ENCODE data around the gene MBOAT7. TPM values are rescaled to one million over a fixed set of nuclear protein-coding genes. Genes with fewer than 3 reads are reported as not detected.
A peak's percentile ranks its signal among the peaks of the same experiment; 100 is the strongest.
"Not testable (repeated sequence)": the region's sequence is repeated elsewhere in the genome, so short reads cannot be mapped to it uniquely, and the experiment has no call there.

The MBOAT7 gene
- polyA plus RNA-seq, 3 donors = 74.1 to 97.8 (median 84.2) TPM

- not testable (repeated sequence) for DNase-seq
Measured at GRCh38 chr19:54217517-54218247, 28.3 kb upstream of the MBOAT7 start.

GRCh38 chr19:54216869-54217268 is 27.5 kb upstream of the MBOAT7 start:
- no peak for DNase-seq

GRCh38 chr19:54214734-54215133 is 25.4 kb upstream of the MBOAT7 start:
- not testable (repeated sequence) for DNase-seq

DNA sequence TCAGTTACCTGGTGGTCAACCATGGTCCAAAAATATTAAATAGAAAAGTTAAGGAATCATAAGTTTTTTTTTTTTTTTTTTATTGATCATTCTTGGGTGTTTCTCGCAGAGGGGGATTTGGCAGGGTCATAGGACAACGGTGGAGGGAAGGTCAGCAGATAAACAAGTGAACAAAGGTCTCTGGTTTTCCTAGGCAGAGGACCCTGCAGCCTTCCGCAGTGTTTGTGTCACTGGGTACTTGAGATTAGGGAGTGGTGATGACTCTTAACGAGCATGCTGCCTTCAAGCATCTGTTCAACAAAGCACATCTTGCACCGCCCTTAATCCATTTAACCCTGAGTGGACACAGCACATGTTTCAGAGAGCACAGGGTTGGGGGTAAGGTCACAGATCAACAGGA is 24.8 kb upstream of the MBOAT7 start:
- DNase-seq = not testable (repeated sequence)

DNA sequence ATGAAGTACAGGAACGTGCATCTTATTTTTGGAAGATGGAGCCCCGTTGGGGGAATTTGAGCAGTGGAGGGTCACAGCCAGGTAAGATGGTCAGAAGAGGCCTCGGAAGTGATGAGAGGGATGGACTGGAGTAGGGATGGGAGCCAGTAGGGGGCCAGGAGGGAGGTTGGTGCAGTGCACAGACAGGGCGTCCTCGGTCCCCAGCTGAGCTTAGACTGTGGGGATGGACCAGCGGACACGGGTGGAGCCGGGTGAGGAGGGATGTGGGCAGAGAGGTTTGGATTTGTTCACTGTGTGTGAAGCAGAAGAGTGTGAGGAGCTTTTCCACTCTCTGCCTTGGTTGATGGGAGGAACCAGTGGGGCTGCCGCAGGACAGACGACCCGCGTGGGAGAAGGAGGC is 21.9 kb upstream of the MBOAT7 start:
- no peak for DNase-seq

- DNase-seq = peak; percentile 91
Measured at GRCh38 chr19:54209811-54210494, 20.6 kb upstream of the MBOAT7 start.

- no peak for DNase-seq
Measured at GRCh38 chr19:54209058-54209810, 19.9 kb upstream of the MBOAT7 start.

- no peak for DNase-seq
Measured at GRCh38 chr19:54208784-54209057, 19.3 kb upstream of the MBOAT7 start.

- DNase-seq = no peak
Measured at GRCh38 chr19:54207983-54208783, 18.8 kb upstream of the MBOAT7 start.

DNA sequence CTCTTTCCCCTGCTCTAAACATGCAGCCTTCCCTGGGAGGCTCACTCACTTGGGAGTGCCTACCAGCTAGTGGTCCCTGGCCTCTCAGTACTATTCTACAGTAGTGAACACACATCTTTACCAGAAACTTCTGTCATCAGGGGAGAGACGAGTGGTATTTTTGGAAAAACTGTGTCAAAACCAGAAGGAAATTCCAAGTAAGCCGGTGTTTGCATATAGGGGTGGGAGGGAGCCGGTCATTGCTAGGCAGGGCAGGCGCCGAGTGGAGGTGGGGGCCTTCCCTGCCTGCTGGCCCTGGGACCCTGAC is 18.2 kb upstream of the MBOAT7 start:
- no peak for DNase-seq

DNA sequence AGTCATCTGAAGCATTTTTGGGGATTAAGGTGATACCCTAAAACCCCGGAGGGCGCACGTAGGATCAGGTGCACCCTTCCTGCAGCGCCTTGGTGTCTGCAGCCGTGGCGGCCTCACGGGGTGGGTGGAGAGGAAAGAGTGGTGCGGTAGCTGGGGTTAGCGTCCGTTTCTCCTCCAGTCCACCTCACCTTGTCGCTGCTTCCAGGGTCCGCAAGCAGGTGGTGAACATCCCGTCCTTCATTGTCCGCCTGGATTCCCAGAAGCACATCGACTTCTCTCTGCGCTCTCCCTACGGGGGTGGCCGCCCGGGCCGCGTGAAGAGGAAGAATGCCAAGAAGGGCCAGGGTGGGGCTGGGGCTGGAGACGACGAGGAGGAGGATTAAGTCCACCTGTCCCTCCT is 17.8 kb upstream of the MBOAT7 start:
- DNase-seq = not testable (repeated sequence)

- no peak for DNase-seq
Measured at GRCh38 chr19:54206831-54207177, 17.4 kb upstream of the MBOAT7 start.

DNA sequence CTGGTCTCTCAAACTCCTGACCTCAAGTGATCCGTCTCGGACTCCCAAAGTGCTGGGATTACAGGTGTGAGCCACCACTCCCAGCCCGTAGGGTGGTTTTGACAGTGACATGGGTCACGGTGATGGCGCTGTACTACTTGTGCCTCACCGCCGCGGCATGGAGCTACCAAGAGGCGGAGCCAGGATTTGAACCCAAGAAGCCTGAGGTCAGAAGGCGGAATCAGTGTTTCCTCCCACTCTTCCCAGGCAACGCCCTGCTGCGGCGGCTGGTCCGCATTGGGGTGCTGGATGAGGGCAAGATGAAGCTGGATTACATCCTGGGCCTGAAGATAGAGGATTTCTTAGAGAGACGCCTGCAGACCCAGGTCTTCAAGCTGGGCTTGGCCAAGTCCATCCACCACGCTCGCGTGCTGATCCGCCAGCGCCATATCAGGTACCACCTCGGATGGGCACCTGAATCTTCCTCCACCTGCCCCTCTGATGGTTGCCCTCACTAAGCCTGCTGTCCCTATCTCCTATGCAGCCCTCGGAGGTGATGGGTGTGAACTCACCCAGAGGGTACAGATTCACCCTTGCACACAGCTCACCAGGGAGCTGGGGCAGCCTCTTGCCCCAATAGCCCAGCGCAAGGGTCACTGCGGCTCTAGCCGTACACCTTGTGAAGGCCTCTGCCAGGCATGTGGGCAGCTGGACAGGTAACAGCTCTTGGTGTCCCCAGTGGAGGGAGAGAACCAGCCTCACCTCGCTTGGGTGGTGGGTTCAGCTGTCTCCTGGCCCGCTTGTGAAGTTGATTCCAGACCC is 16.9 kb upstream of the MBOAT7 start:
- DNase-seq = no peak

DNA sequence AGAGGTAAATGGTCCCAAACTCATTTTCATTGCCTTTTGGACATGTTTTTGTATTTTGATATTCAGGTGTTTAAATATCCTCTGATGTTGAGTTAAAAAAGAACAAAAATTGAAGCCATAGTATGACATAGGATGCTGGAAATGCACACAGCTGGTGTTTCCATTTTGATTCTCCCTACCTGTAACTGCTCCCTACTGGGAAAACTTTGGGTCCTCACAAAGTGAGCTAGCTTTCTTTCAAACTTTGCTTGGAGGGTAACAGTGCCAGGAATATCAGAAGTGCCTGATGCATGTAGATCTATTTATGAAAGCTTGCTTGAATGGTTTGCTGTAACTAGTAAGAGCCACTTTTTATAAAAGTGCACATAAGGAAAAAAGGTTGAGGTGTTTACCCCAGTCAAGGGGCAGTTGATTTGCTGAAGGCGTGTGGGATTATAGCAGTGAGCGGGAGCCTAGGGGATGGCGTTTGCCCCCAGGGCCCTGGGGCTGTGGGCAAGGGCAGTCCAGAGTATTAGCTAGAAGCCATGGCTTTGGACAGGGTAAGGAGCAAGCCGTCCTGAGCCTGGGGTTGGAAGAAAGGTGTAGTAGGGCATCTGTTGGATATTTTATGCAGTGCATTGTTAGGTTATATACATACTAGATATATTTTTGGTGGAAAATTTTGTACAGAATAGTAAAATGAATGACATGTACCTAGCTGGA is 15.5 kb upstream of the MBOAT7 start:
- no peak for DNase-seq

DNA sequence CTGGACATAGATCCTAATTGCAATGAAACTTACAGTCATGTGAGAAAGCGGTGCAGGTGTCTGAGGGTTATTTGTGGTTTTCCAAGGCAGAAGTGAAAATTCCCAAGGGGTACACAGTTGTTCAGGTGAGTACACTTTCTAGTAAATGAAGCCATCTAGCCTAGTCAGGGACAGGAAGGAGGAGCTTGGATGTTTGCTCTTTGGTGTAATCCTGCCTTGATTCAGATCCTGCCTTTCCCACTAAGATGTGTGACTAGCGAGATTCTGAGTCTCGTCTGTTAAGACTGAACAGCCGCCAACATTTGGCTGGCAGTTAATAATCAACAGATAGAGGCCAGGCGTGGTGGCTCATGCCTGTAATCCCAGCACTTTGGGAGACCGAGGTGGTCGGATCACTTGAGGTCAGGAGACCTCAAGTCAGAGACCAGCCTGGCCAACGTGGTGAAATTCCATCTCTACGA is 13.8 kb upstream of the MBOAT7 start:
- no peak for DNase-seq

GRCh38 chr19:54201980-54202379 is 12.6 kb upstream of the MBOAT7 start:
- no peak for DNase-seq

DNA sequence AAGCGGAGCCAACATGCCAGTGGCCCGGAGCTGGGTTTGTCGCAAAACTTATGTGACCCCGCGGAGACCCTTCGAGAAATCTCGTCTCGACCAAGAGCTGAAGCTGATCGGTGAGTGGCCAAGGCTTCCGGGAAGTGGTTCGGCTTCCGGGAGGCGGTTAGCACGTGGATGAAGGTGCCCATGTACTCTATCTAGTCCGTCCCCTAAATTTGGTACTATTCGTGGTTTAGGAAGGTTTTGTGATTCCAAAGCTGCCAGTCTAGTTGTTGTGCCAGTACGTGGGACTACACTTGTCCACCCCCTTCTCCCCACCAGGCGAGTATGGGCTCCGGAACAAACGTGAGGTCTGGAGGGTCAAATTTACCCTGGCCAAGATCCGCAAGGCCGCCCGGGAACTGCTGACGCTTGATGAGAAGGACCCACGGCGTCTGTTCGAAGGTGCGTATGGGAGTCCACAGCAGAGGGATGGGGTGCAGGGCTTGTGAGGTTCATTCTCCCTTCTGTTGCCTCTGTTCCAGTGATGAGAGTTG is 11.9 kb upstream of the MBOAT7 start:
- DNase-seq = no peak

DNA sequence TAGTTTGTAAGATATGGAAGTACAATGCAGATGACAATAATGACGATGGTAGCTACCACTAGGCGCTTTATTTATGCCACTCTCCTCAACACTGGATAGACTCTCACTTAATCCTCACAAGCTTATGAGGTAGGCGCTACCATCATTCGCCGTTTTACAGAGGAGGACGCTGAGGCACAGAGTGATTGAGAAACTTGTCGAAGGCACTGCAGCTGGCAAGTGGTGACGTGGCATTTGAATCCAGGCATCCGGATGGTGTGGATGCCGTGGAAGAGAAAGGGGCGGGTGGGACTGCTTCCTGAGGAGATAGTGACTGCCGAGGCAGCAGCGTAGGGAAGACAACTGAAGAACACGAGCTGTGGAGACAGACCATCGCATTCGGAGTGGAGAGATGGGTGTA is 10.0 kb upstream of the MBOAT7 start:
- DNase-seq = no peak

GRCh38 chr19:54197121-54197520 is 7.7 kb upstream of the MBOAT7 start:
- no peak for DNase-seq

GRCh38 chr19:54196536-54196935 is 7.2 kb upstream of the MBOAT7 start:
- no peak for DNase-seq

- not testable (repeated sequence) for DNase-seq
Measured at GRCh38 chr19:54194463-54194862, 5.1 kb upstream of the MBOAT7 start.
